Left forelimb (tissue), 1 donor: ENCODE measurements around the gene ABCA10.
"Not testable (repeated sequence)": the region's sequence is repeated elsewhere in the genome, so short reads cannot be mapped to it uniquely, and the experiment has no call there.

Experiments used
- DNase-seq: peaks from one replicate; pipeline ENCODE4 v3.0.0-alpha.2; 2018; ENCODE audit warnings: low spot score

Gene ABCA10, protein sequence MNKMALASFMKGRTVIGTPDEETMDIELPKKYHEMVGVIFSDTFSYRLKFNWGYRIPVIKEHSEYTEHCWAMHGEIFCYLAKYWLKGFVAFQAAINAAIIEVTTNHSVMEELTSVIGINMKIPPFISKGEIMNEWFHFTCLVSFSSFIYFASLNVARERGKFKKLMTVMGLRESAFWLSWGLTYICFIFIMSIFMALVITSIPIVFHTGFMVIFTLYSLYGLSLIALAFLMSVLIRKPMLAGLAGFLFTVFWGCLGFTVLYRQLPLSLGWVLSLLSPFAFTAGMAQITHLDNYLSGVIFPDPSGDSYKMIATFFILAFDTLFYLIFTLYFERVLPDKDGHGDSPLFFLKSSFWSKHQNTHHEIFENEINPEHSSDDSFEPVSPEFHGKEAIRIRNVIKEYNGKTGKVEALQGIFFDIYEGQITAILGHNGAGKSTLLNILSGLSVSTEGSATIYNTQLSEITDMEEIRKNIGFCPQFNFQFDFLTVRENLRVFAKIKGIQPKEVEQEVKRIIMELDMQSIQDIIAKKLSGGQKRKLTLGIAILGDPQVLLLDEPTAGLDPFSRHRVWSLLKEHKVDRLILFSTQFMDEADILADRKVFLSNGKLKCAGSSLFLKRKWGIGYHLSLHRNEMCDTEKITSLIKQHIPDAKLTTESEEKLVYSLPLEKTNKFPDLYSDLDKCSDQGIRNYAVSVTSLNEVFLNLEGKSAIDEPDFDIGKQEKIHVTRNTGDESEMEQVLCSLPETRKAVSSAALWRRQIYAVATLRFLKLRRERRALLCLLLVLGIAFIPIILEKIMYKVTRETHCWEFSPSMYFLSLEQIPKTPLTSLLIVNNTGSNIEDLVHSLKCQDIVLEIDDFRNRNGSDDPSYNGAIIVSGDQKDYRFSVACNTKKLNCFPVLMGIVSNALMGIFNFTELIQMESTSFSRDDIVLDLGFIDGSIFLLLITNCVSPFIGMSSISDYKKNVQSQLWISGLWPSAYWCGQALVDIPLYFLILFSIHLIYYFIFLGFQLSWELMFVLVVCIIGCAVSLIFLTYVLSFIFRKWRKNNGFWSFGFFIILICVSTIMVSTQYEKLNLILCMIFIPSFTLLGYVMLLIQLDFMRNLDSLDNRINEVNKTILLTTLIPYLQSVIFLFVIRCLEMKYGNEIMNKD (N-terminal part only)

GRCh38 chr17:69228576-69228975, at the start of gene ABCA10:
TSS of gene ABCA10 (minus strand) at chr17:69228824. CDS start at chr17:69225358, 3,466 bp downstream.
- no peak for DNase-seq

DNA sequence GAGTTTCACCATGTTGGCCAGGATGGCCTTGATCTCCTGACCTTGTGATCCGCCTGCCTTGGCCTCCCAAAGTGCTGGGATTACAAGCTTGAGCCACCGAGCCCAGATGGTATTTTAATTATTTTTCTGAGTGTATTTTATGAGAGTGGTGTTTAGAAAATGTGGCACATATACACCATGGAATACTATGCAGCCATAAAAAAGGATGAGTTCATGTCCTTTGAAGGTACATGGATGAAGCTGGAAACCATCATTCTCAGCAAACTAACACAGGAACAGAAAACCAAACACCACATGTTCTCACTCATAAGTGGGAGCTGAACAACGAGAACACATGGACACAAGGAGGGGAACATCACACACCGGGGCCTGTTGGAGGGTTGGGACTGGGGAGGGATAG, 47.7 kb upstream of the ABCA10 start:
- DNase-seq = not testable (repeated sequence)

GRCh38 chr17:69275751-69276150, 47.1 kb upstream of the ABCA10 start:
- no peak for DNase-seq

DNA sequence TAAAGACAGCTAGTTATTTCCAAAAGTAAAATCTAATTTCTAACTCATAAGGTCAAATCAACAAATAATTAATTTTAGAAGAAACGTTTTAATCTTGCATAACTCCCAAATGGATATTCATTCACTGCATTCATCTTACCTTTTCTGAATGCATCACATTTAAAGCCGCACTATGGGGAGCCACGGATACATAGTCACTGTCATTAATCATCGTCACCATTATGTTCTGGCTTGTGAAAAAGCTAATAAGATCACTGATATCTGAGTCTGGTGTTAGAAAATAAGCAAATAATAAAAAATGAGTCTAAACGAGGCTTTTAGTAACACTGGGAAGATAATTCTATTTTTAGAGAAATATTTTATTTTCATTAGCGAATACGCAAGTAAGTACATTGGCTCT, 42.4 kb upstream of the ABCA10 start:
- DNase-seq = no peak

- no peak for DNase-seq
These were observed 40.7 kb upstream of the ABCA10 start for GRCh38 chr17:69269131-69269998.

DNA sequence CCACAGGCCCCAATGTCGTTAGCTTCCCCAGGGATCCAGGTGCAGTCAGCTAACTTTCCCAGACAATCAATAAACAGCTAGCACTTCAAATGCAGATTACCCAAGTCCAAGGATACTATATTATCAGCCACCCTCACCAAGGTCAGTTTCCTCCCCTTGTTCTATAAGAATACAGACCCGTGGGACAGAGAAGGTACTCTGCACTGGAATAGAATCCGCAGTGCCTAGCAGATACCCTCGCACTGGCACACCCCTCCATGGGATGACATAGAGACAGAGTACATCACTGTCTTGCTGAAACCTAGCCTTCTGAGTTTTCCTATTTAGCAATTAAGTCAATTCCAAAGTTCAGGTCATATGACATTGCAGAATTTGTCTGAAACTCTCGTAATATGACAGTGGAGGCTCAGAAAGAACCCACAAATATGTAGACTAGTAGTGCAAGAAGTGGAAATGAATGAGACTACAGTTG, 40.0 kb upstream of the ABCA10 start:
- DNase-seq = no peak

DNA sequence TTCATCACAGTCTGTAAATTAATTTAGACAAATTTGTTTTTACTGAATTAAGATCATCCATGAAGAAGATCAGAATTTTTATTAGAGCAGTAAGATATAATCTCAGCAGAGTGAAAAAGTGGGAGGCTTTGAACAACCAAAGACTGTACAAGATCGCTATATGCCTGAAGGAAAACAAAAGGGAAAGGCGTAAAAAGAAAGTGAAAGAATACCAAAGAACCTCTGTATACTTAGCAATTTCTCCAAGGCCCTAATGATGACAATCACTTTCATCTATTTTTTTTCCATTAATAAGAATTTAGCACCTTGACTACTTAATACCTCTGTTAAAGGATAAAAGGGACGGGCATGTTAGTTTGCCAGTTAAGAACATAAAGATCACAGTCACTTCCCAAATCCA, 38.6 kb upstream of the ABCA10 start:
- no peak for DNase-seq

DNA sequence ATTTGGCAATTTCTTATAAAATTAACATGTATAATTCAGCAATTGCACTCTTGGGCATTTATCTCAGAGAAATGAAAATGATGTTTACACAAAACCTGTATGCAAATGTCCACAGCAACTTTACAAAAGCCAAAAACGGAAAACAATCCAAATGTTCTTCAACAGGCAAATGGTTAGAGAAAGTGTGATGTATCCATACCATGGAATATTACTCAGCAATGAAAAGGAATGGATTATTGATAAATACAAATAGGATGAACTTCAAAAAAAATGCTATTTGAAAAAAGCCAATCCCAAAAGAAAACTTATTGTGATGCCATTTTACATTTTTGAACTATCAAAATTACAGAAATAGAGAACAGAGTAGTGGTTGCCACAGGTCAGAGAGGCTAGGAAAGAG, 37.2 kb upstream of the ABCA10 start:
- no peak for DNase-seq

DNA sequence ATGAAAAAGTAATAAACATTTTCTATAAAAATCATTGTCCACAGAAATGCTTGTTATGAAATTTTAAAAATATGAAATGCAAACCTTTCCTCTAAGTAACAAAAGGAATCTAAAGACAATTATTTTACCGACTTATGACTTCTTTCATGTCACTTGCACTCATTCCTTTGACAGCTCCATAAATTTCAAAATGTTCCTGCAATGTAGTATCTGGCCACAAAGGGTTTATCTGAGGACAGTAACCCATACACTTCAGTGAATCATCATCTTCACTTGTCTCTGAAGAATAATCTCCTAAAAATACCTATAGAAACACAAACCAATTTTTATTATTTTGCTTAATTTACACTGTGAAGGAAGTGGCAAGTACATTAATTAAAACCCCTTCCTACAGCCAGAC, 25.6 kb upstream of the ABCA10 start:
- DNase-seq = no peak

DNA sequence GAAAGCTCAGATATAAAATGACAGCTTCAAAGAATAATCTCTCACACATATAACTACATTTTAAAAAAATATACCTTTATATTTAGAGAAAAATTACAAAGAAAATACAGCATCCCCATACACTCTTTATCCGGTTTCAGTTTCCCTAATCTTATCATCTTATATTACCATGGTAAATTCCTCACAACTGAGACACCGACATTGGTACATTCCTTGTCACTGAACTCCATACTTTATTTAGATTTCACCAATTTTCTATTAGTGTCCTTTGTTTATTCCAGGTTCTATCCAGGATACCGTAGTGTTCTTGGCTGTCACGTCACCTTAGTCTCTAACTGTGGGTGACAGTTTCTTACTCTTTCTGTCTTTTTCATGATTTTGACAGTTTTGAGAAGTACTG, 22.0 kb upstream of the ABCA10 start:
- DNase-seq = no peak

DNA sequence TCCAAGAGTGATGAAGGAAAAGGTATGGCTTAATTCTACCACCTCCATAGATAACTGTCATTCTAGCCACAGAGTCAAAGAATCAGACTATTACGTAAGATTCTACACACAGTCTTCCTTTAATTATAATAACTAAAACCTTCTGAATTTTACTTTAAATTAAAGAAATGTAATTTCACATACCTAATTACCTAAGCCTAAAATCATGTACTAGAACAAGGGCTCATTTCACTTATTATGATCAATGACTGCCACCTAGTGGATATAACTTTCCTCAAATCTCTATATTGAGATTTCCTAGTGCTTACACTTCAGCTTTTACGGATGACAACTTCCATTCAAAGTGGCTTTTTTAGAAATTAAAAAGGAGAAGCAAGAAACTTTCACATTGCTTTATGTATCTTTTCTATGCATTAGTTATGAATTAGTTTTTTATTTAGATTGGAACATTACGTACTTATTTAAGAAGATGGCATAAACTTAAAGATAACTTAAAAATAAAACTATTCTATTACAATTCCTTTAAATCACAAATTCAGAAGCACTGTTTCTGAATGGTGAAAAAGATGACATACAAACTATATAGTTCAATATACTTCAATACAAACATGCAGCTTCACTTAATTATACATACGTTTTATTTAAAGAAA, 18.2 kb upstream of the ABCA10 start:
- DNase-seq = no peak

GRCh38 chr17:69246202-69246601, 17.6 kb upstream of the ABCA10 start:
- no peak for DNase-seq

- DNase-seq = no peak
These were observed 17.0 kb upstream of the ABCA10 start for GRCh38 chr17:69245617-69246016.

DNA sequence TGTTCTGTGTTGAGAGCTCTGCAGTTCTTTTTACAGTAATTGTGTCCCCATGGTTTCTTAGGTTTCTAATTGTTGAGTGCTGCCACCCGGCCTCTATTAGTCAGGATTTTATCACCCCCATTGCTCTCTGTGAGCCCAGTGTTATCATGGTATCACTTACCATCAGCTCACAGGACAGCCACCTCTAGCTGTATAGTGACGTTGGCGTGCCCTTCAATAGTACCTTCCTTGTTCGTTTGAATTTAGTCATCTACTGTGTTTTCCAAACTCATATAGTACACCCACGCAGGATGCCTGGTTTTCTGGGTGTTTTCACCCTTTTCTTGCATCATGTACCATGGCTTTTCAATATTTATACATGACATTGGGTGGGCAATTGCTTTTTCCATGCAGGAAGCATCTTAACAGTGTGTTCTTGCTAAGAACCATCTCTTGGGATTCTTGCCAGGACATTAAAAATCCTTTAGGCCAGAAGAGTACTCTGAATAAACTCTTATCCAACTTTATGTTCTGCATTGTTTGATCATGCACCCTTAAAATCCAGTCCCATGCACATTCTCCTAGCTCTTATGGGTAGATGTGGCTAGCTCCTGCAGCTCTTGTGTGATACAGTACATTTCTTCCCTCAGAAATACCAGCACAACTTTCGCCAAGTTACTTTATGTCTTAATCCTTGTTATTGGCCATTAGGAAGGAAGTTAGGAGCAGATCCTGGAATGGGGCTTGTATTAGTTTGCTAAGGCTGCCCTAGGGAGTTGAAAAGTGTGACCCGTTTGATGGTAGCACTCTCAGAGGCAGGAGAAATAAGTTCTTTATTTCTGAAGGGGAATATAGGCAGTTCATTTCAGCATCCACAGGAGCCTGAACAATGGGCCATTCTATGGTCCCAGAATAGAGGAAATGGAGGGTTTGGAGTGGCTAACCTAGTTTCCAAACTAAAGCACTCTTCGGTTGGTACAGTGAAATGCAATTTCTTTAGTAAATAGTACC, 11.3 kb upstream of the ABCA10 start:
- DNase-seq = no peak

DNA sequence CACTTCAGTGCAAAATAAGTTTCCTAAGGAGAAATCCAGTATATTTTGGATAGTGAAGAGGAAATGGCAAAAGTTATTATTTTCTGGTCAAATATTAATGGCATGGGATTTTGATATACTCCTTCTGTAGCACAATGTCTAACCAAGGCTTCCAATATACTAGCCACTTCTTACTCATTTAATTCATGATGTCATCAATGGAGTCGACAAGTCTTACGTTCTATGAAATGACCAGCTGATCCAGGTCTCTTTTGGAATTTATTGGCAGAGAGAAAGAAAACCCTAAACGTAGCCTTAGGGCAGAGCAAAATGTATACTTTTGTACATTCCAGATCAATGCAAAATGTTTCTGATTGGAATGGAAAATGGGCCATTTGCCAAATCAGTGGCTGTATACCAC, 8.3 kb upstream of the ABCA10 start:
- no peak for DNase-seq

GRCh38 chr17:69236464-69236863, 7.8 kb upstream of the ABCA10 start:
- no peak for DNase-seq

GRCh38 chr17:69235338-69236058, 6.9 kb upstream of the ABCA10 start:
- peak; percentile 82 for DNase-seq

DNA sequence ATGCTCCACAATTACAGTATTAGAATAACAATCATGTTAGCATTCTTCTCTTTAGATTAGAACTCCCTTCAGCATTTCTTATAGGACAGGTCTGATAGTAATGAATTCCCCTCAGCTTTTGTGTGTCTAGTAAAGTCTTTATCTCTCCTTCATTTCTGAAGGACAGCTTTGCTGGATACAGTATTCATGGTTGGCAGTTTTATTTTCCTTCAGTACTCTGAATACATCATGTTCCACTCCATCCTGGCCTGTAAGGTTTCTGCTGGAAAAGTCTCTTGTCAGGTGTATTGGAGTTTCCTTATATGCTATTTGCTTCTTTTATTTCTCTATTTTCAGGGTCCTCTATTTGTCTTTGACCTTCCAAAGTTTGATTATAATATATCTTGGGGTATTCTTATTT, 4.0 kb upstream of the ABCA10 start:
- DNase-seq = no peak

DNA sequence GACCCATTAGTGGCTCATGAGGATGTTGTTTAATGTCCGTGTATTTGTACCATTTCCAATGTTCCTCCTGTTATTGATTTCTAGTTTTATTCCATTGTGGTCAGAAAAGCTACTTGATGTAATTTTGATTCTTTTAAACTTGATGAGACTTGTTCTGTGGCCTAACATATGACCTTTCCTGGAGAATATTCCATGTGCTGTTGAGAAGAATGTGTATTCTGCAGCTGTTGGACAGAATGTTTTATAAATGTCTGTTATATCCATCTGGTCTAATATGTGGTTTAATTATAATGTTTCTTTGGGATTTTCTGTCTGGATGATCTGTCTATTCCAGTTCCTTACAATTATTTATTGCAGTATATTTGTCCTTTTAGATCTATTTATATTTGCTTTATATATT, 2.9 kb upstream of the ABCA10 start:
- no peak for DNase-seq
